Measurements from ENCODE around the gene RAD51B. TPM values are rescaled to one million over a fixed set of nuclear protein-coding genes. Genes with fewer than 3 reads are reported as not detected.
A peak's percentile ranks its signal among the peaks of the same experiment; 100 is the strongest.
"Not testable (repeated sequence)": the region's sequence is repeated elsewhere in the genome, so short reads cannot be mapped to it uniquely, and the experiment has no call there.

The RAD51B gene
- total RNA-seq, 1 experiment from 2014 or later, result 10.8 TPM

GRCh38 chr14:68695856-68696255 lies 876.3 kb downstream of the RAD51B start:
- ChIA-PET CTCF (interaction anchor here (0.6 kb wide), 1 partner anchor 13 kb away, joined by 4 read pairs; no protein-coding TSS in a partner anchor), POLR2A (ENCODE audit: unreplicated experiment) (interaction anchor here (0.6 to 1.2 kb wide), 2 partner anchors 89 to 97 kb away, joined by 3 to 7 read pairs; no protein-coding TSS in a partner anchor)
- Histone ChIP-seq H3K4me2 (ENCODE audit: low read length) (peak overlapping the region; percentile 6; the same call in 1 of the 2 replicates), H3K36me3 (ENCODE audit: low read depth, low read length) (no peaks in the 10 kb centered on the region), H3F3A (ENCODE audit: low read length, unreplicated experiment) (peaks cover 6% of the 10 kb centered on the region), H3K27ac (ENCODE audit: low read length) (peak overlapping the region; percentile 90), H3K9ac (ENCODE audit: low read length) (peak overlapping the region; percentile 50), H3K9me2 (replicated peaks; ENCODE audit: low read length) (no peaks in the 10 kb centered on the region), H4K20me1 (ENCODE audit: low read length) (no peaks in the 10 kb centered on the region), H3K9me3 (ENCODE audit: low read length) (no peaks in the 10 kb centered on the region), H3K27me3 (ENCODE audit: low read length) (no peaks in the 10 kb centered on the region), H3K4me1 (ENCODE audit: insufficient read depth, low read length) (peaks cover 28% of the 10 kb centered on the region), H3K4me3 (ENCODE audit: low read length) (no peak overlapping the region), H2AFZ (ENCODE audit: low read length) (no peak overlapping the region), H3K79me2 (ENCODE audit: low read length) (no peaks in the 10 kb centered on the region)
- no peak for TF ChIP-seq EZH2phosphoT487 (IDR thresholded peaks at IDR 0.05; ENCODE audit: borderline replicate concordance, low read length)
- no TSS peak for BruUV-seq (replicated peaks)
- intact Hi-C loops (cut with micrococcal nuclease), result loop anchor here (1.0 to 5.0 kb wide), 6 partner anchors 84 to 389 kb away; no protein-coding TSS in a partner anchor
- DNase-seq, result no peak
- ATAC-seq, result peak; percentile 0; the same call in 1 of the 2 replicates

- Histone ChIP-seq H2AFZ (ENCODE audit: low read length) (no peak overlapping the region), H3K27me3 (ENCODE audit: low read length) (no peaks in the 10 kb centered on the region), H3K4me3 (ENCODE audit: low read length) (no peak overlapping the region), H3K4me2 (ENCODE audit: low read length) (peak overlapping the region; percentile 6; the same call in 1 of the 2 replicates), H3F3A (ENCODE audit: low read length, unreplicated experiment) (peaks cover 6% of the 10 kb centered on the region), H3K27ac (ENCODE audit: low read length) (peak overlapping the region; percentile 90), H3K9ac (ENCODE audit: low read length) (peak overlapping the region; percentile 50), H3K9me2 (replicated peaks; ENCODE audit: low read length) (no peaks in the 10 kb centered on the region), H3K9me3 (ENCODE audit: low read length) (no peaks in the 10 kb centered on the region), H3K79me2 (ENCODE audit: low read length) (no peaks in the 10 kb centered on the region), H3K36me3 (ENCODE audit: low read depth, low read length) (no peaks in the 10 kb centered on the region), H4K20me1 (ENCODE audit: low read length) (no peaks in the 10 kb centered on the region), H3K4me1 (ENCODE audit: insufficient read depth, low read length) (peaks cover 28% of the 10 kb centered on the region)
- BruUV-seq (replicated peaks), result no TSS peak
- DNase-seq, result no peak
- ChIA-PET CTCF (no interaction called here), POLR2A (ENCODE audit: unreplicated experiment) (no interaction called here)
- intact Hi-C loops (cut with micrococcal nuclease), result loop anchor here (5.0 kb wide), 2 partner anchors 189 to 389 kb away; no protein-coding TSS in a partner anchor
- TF ChIP-seq CTCF (conservative IDR thresholded peaks at IDR 0.05; ENCODE audit: low read depth, low read length), result no peak
- TF ChIP-seq EZH2 (IDR thresholded peaks at IDR 0.05; ENCODE audit: low read length, unreplicated experiment), result no peak
- no peak for TF ChIP-seq EZH2phosphoT487 (IDR thresholded peaks at IDR 0.05; ENCODE audit: borderline replicate concordance, low read length)
- no peak for ATAC-seq
These were observed 876.7 kb downstream of the RAD51B start for GRCh38 chr14:68696266-68696665.

- Histone ChIP-seq H3K36me3 (ENCODE audit: low read depth, low read length) (no peaks in the 10 kb centered on the region), H4K20me1 (ENCODE audit: low read length) (no peaks in the 10 kb centered on the region), H3K4me2 (ENCODE audit: low read length) (no peak overlapping the region), H3K27me3 (ENCODE audit: low read length) (no peaks in the 10 kb centered on the region), H2AFZ (ENCODE audit: low read length) (no peak overlapping the region), H3K27ac (ENCODE audit: low read length) (peak overlapping the region; percentile 90), H3K9me2 (replicated peaks; ENCODE audit: low read length) (no peaks in the 10 kb centered on the region), H3F3A (ENCODE audit: low read length, unreplicated experiment) (peaks cover 6% of the 10 kb centered on the region), H3K79me2 (ENCODE audit: low read length) (no peaks in the 10 kb centered on the region), H3K4me3 (ENCODE audit: low read length) (no peak overlapping the region), H3K9me3 (ENCODE audit: low read length) (no peaks in the 10 kb centered on the region), H3K4me1 (ENCODE audit: insufficient read depth, low read length) (peaks cover 28% of the 10 kb centered on the region), H3K9ac (ENCODE audit: low read length) (no peak overlapping the region)
- POLR2A ChIA-PET (ENCODE audit: unreplicated experiment), result no interaction called here
- intact Hi-C loops (cut with micrococcal nuclease), result loop anchor here (5.0 kb wide), 2 partner anchors 190 to 390 kb away; no protein-coding TSS in a partner anchor
- ATAC-seq (no peak), DNase-seq (no peak)
- CTCF ChIA-PET, result no interaction called here
- no TSS peak for BruUV-seq (replicated peaks)
- TF ChIP-seq CTCF (conservative IDR thresholded peaks at IDR 0.05; ENCODE audit: low read depth, low read length) (no peak), EZH2phosphoT487 (IDR thresholded peaks at IDR 0.05; ENCODE audit: borderline replicate concordance, low read length) (no peak), EZH2 (IDR thresholded peaks at IDR 0.05; ENCODE audit: low read length, unreplicated experiment) (no peak)
These were observed 877.3 kb downstream of the RAD51B start for GRCh38 chr14:68696721-68697495.

GRCh38 chr14:68698773-68699172 lies 879.2 kb downstream of the RAD51B start:
- H4K20me1 ChIP-seq (ENCODE audit: low read length); H3K4me2 ChIP-seq (ENCODE audit: low read length); H3F3A ChIP-seq (ENCODE audit: low read length, unreplicated experiment); H3K9ac ChIP-seq (ENCODE audit: low read length); H3K27ac ChIP-seq (ENCODE audit: low read length); H3K9me3 ChIP-seq (ENCODE audit: low read length); H3K4me3 ChIP-seq (ENCODE audit: low read length); H3K36me3 ChIP-seq (ENCODE audit: low read depth, low read length); H3K27me3 ChIP-seq (ENCODE audit: low read length); H3K79me2 ChIP-seq (ENCODE audit: low read length); ATAC-seq; H2AFZ ChIP-seq (ENCODE audit: low read length); BruUV-seq (replicated peaks); H3K9me2 ChIP-seq (replicated peaks; ENCODE audit: low read length); DNase-seq; CTCF ChIA-PET: not testable (repeated sequence)
- H3K4me1 ChIP-seq (ENCODE audit: insufficient read depth, low read length), result peaks cover 40% of the 10 kb centered on the region
- POLR2A ChIA-PET (ENCODE audit: unreplicated experiment), result interaction anchor here (0.6 kb wide), 1 partner anchor 126 kb away, joined by 3 read pairs; no protein-coding TSS in a partner anchor
- intact Hi-C loops (cut with micrococcal nuclease), result loop anchor here (5.0 kb wide), 2 partner anchors 191 to 391 kb away; no protein-coding TSS in a partner anchor

Measured in PC-3 (cell line).